SK-N-SH (cell line): Measurements from ENCODE around the gene NTM.

Source experiments
- CTCF ChIP-seq: fragments of 200-600 bp; sonication (generic); IDR thresholded peaks from 2 replicates; pipeline ENCODE4 v1.6.1; 2017; ENCODE audit warnings: antibody characterized with exemption, mild to moderate bottlenecking, moderate library complexity
- EZH2phosphoT487 ChIP-seq: fragments of 200-600 bp; sonication (generic); IDR thresholded peaks from 2 replicates; pipeline ENCODE4 v1.6.1; 2017; ENCODE audit warnings: low read depth, mixed run types, mild to moderate bottlenecking, antibody characterized with exemption, moderate library complexity, borderline replicate concordance
- FOXM1 ChIP-seq: IDR thresholded peaks from 2 replicates; pipeline ENCODE4 v1.4.0; 2012; ENCODE audit warnings: low read depth, mild to moderate bottlenecking
- JUND ChIP-seq: IDR thresholded peaks from 2 replicates; pipeline ENCODE4 v1.4.0; 2012
- MXI1 ChIP-seq: IDR thresholded peaks from 2 replicates; pipeline ENCODE4 v1.6.1; 2012; ENCODE audit warnings: mild to moderate bottlenecking, low read depth, low read length, improper control_type of control experiment
- SMC3 ChIP-seq: IDR thresholded peaks from 2 replicates; pipeline ENCODE4 v1.6.1; 2012; ENCODE audit warnings: low read depth, low read length, improper control_type of control experiment
- TEAD4 ChIP-seq: IDR thresholded peaks from 2 replicates; pipeline ENCODE4 v1.4.0; 2012; ENCODE audit warnings: mild to moderate bottlenecking, borderline replicate concordance; ENCODE audit not compliant: insufficient read depth

- TF ChIP-seq EZH2phosphoT487, result no peak
- no peak for TF ChIP-seq CTCF
- no peak for TF ChIP-seq SMC3
- TF ChIP-seq JUND, result no peak
- no peak for TF ChIP-seq TEAD4
- TF ChIP-seq FOXM1, result no peak
- TF ChIP-seq MXI1, result no peak
Measured at GRCh38 chr11:132334769-132335280, 964.4 kb downstream of the NTM start.
